NCI-H2171 treated with DMSO at 0.1 percent for 48 hours (cell line): Measurements from ENCODE around the gene ASPHD1.
A peak's percentile ranks its signal among the peaks of the same experiment; 100 is the strongest.
"Not testable (repeated sequence)": the region's sequence is repeated elsewhere in the genome, so short reads cannot be mapped to it uniquely, and the experiment has no call there.

Experiments used
- DNase-seq: peaks from one replicate; lab custom pipeline; 2025; lab: John Stamatoyannopoulos, UW

ASPHD1 gene

GRCh38 chr16:29900102-29900887 is at the start of gene ASPHD1:
ASPHD1 (plus strand) TSS chr16:29900488; CDS start chr16:29900972, 484 bp downstream.
- DNase-seq = peak; percentile 82

GRCh38 chr16:29850998-29851397 is 49.3 kb upstream of the ASPHD1 start:
- DNase-seq = no peak

GRCh38 chr16:29852654-29853053 is 47.6 kb upstream of the ASPHD1 start:
- DNase-seq = no peak

GRCh38 chr16:29854520-29855100 is 45.7 kb upstream of the ASPHD1 start:
- DNase-seq = no peak

- peak; percentile 17 for DNase-seq
Observed at GRCh38 chr16:29857133-29857760, 43.0 kb upstream of the ASPHD1 start.

- DNase-seq = no peak
Observed at GRCh38 chr16:29858149-29858849, 42.0 kb upstream of the ASPHD1 start.

- no peak for DNase-seq
Observed at GRCh38 chr16:29858974-29859373, 41.3 kb upstream of the ASPHD1 start.

GRCh38 chr16:29860218-29860617 is 40.1 kb upstream of the ASPHD1 start:
- no peak for DNase-seq

- no peak for DNase-seq
Observed at GRCh38 chr16:29862383-29862883, 37.9 kb upstream of the ASPHD1 start.

- peak; percentile 95 for DNase-seq
Observed at GRCh38 chr16:29862884-29863668, 37.2 kb upstream of the ASPHD1 start, which contains the start of gene CDIPT. CDIPT (minus strand) TSS chr16:29863226; CDS start chr16:29862857, 369 bp downstream.

GRCh38 chr16:29863669-29863984 is 36.7 kb upstream of the ASPHD1 start:
- no peak for DNase-seq

GRCh38 chr16:29864205-29864604 is 36.1 kb upstream of the ASPHD1 start:
- no peak for DNase-seq

- no peak for DNase-seq
Observed at GRCh38 chr16:29868396-29869009, 31.8 kb upstream of the ASPHD1 start.

GRCh38 chr16:29869067-29869466 is 31.2 kb upstream of the ASPHD1 start:
- not testable (repeated sequence) for DNase-seq

- no peak for DNase-seq
Observed at GRCh38 chr16:29871822-29872546, 28.3 kb upstream of the ASPHD1 start.

GRCh38 chr16:29873319-29873718 is 27.0 kb upstream of the ASPHD1 start:
- DNase-seq = no peak

GRCh38 chr16:29875206-29875605 is 25.1 kb upstream of the ASPHD1 start:
- no peak for DNase-seq

- no peak for DNase-seq
Observed at GRCh38 chr16:29876217-29876593, 24.1 kb upstream of the ASPHD1 start.

GRCh38 chr16:29876594-29877249 is 23.6 kb upstream of the ASPHD1 start:
- no peak for DNase-seq
